ENCODE measurements around the gene GOLGA8K.
"Not testable (repeated sequence)": the region's sequence is repeated elsewhere in the genome, so short reads cannot be mapped to it uniquely, and the experiment has no call there.

GRCh38 chr15:32347037-32347436, 56.1 kb downstream of the GOLGA8K start:
- not testable (repeated sequence) for TF ChIP-seq CTCF, POLR2AphosphoS5, POLR2A, EP300 (IDR thresholded peaks at IDR 0.05)
